NCI-H146 treated with DMSO at 0.1 percent for 48 hours (cell line): ENCODE data around the gene RETSAT.

Source experiments
- DNase-seq: peaks from one replicate; lab custom pipeline; 2025; ENCODE audit not compliant: unreplicated experiment; lab: John Stamatoyannopoulos, UW

Gene RETSAT

DNA sequence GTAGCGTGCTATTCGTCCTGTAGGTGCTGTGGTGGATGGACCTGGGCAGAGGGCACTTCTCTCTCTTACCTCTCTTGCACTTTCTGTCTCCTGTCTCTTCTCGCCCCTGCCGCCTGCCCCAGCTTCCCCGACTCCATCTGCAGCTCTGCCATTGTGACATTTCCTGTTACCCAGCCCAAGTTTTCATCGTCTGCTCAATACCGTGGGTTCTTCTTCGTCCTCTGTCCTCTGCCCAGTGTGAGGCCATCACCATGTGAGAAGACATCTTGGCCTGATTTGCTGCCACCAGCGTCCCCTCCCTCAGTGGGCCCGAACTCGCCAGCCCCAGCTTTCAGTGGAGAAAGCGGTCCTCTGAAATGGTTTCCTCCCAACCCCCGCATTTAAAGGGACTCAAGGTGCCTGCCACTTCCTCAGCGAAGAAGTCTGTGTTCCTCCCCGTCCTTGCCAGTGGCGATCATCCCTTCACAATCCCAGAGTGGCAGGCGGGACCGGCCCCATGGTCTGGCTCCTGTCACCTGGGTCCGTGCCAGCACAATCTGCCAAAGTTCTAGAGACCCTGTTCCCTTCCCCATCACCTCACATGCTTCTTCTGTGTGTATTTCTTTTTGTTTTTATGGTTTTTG lies 44.5 kb downstream of the RETSAT start:
- no peak for DNase-seq

DNA sequence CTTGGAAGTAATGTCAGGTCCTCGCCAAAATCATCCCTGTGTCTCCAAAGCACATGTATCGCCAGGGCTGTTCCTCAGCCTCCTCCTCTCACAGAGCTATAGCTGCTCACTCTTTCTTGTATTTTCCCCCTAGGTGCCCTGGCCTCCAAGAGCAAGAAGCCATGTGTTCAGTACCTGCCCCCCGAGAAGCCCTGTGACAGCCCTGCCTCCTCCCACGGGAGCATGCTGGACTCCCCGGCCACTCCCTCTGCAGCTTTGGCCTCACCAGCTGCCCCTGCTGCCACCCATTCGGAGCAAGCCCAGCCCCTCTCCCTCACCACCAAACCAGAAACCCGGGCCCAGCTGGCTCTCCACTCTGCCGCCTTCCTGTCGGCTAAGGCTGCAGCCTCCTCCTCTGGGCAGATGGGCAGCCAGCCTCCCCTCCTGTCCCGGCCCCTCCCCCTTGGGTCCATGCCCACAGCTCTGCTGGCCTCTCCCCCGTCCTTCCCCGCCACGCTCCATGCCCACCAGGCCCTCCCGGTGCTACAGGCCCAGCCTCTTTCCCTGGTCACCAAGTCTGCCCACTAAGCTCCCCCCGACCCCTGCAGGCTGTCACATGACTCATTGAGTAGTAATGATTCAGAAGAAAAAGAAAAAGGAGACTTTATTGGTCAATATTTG lies 45.3 kb downstream of the RETSAT start:
- no peak for DNase-seq

DNA sequence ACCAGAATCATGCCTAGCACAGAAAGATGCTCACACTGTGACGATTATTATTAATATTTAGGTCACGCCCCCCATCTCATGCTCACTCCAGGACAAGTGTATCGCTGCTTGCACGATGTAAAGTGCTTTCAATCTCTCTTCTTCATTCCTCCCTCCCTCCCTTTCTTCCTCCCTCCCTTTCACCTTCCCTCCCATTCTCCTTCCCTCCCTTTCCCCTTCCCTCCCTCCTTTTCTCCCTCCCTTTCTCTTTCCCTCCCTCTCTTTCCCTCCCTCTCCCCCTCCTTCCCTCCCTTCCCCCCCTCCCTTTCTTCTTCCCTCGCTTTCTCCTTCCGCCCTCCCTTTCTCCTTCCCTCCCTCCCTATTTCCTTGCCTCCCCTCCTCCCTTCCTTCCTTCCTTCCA lies 46.1 kb downstream of the RETSAT start:
- no peak for DNase-seq

DNA sequence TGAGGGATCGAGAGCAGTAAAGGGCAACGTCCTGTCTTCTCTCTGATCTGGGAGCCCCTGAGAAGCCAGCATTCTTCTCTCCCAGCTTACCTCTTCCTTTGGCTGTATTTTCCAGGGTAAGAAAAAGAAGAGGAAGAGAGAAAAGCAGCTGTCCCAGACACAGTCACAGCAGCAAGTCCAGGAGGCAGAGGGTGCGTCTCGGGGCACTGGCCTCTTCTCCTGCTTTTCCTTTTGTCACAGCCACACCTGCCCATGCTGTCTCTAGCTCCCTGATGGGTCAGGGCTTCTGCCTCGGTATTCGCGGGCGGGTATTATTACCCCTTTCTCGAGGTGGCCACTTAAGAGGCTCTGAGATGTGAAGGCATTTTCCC lies 46.8 kb downstream of the RETSAT start:
- no peak for DNase-seq

DNA sequence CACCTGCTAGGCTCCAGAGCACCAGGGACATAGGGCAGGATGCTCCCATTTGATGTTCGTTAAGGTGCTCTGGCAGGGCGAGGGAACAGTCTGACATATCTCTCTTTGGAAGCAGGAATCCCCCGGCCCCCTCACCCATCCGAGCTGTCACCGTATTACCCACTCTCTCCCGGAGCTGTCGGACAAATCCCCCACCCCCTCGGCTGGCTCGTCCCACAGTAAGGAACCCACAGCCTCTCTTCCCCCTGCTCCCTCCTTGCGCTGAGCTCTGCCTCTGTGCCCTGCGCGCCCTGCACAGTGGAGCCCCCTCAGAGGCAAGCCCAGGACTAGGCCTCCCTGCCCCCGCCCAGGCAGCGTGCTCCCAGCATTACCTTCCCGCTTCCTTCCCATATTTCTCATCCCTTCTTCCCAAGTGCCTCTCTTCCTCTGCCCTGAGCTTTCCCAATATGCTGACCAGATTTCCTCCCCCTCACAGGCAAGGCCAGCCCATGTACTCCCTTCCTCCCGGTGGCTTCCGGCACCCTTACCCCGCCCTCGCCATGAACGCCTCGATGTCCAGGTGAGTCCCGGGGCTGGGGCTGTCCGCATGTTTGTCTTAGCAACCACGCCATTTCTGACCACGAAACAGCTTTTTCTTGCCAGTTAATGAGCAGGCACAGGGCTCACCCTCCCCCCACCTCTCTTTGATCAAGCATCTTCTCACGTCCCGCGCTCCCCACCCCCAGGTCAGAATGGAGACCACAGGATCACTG lies 50.4 kb downstream of the RETSAT start:
- DNase-seq: no peak

DNA sequence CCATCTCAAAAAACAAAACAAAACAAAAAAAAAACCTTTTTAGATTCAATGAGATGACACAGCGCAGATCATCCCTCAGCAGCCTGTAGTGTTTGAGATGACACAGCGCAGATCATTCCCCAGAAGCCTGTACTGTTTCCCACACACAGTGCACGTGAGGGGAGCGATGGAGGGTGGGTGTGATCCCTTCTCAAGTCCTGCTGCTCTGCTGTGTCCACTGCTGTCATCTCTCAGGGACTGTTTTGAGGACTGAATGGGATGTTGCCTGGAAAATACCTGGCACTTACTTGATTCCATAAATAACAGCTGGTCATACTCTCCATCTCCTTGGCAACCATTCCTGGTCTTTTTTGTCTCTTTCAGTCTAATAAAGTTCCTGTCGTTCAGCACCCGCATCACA lies 52.2 kb downstream of the RETSAT start:
- no peak for DNase-seq
